Eye (tissue), 1 donor: Measurements from ENCODE around the gene TMTC1.
"Not testable (repeated sequence)": the region's sequence is repeated elsewhere in the genome, so short reads cannot be mapped to it uniquely, and the experiment has no call there.

Experiments
- DNase-seq: peaks from one replicate; pipeline ENCODE4 v3.0.0-alpha.2; 2015

Gene TMTC1

DNA sequence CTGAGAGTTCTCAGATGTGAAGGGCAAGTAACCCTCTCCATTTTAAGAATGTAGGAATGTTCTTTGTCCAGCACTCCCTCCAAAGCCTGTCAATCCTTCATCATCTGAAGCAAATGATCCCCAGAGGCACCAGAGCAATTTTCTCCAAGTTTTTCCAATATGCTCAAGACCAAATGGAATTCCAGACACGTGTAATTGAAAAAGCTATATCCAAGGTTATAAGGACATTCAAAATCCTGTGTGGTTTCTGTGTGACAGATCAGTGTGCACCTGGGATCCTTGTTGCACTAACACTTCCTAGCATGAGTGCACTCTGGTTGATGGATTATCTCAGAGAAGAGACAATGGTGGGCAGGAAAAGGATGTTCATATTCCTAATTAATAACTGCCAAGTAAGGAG lies 220.7 kb downstream of the TMTC1 start:
- peak; percentile 46 for DNase-seq

DNA sequence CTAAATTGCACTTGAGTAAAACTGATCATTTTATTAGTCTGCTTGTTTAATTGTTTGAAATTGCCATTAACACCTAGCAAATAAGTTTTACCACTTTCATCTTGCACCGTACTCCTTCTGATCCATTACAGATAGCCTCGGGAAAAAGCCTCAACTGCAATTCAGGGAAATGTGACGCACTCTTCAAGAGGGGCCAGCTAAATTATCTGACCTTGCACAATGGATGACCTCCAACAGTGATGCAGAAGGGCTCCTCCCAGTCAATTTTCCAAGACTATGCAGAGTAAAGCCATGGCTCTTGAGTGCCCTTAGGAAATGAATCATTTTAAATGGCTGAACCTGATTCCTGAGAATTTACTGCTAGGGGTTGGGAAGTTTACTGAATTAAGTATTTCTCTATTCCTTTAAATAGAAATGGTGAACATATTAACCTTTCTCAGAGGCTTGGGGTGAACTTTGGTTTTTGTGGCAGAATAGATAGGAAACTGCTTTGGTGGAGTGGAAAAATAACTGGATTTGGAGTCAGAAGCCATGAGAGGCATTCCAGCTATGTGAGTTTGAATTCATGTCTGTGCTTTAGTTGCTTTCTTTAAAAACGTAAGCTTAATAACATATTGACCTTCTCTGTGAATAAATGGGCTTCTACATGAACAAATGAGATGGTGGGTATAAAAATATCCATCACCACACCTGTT lies 221.5 kb downstream of the TMTC1 start:
- no peak for DNase-seq

DNA sequence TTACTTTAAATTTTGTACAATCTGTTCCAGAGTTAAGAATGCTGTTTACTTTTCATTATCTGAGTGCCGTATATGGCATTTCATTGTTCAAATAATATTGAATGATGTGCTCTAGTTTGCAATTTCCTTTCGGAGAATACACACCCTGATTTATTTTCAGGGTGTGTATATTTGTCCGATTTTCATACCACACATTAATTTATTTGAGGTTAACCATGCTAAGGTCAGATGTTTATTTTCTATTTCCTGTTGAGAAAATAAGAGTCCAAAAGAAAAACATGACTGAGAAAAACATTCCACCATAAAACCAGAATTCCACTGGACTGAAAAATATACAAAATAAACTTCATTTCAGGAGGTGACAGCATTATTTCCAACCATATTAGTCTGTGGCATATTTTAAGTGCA lies 222.1 kb downstream of the TMTC1 start:
- no peak for DNase-seq

DNA sequence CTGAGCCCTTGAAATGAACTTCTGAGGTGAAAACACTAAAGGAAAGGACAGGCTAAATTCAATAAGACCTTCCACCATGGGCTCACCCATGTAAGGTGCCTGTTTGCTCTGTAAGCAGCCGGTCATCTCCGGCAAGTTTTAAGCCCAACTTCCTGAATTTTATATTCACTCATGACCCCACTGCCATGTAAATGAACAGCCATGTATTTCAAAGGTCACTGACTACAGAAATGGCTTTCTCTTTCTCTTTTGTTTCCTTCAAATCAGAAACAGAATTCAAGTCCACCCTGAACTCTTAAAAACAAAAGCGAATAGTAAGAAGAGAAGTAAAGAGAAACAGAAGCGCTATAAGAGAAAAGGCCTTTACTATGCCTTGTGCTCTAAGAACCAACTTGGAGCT lies 224.5 kb downstream of the TMTC1 start:
- DNase-seq = no peak

DNA sequence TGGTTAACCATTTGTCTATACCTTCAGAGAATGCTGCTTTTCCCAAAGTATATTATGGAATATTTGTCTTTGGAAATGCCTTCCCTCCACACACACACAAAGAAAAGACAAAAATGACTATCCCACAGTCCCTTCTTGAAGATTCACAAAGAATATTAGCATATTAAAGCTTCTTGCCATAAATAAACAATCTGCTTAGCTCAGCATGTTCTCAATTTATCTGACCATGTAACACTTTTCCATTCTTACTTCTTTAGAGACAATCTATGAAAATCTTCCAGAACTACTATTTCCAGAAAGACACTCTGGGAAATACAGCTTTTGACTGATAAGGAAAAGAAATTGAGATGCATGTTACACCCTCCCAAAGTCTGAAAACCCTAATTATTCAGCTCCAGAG lies 227.4 kb downstream of the TMTC1 start:
- DNase-seq = no peak

DNA sequence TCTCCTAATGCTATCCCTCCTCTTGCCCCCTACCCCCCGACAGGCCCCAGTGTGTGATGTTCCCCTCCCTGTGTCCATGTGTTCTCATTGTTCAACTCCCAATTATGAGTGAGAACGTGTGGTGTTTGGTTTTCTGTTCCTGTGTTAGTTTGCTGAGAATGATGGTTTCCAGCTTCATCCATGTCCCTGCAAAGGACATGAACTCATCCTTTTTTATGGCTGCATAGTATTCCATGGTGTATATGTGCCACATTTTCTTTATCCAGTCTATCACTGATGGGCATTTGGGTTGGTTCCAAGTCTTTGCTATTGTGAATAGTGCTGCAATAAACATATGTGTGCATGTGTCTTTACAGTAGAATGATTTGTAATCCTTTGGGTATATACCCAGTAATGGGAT lies 228.3 kb downstream of the TMTC1 start:
- DNase-seq = not testable (repeated sequence)

DNA sequence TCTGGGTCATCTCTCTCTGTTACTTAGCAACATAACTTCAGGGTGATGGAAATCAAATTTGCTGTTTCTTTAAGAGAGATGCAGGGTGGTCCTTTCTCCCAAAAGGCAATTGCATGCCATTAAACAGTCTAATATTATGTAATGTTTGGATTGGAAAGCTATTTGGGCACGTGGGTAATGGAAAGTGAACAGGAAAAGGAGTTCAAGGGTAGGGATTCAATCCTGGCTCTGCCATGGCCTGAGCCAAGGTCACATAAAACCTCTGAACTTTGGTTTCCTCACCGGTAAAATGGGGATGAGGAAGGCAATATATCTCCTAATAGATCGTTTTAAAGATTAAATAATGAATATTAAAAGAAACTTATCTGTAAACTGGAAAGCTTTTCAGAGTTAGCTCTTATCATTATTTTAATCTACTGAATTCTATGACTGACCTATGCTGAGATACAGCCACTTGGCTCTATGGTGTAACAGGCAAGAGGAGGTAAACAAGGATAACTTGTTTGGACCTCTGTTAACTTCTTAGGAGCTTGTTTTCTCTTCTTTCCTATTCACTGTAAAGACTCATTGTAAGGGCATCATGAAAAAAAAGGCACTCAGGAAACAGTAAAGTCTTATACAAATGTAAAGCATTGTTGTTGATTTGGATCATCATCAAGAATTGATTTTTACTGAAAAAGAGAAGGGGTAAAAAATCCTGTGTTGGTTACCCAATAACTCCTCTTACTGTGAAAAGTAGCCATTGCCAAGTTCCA lies 230.6 kb downstream of the TMTC1 start:
- no peak for DNase-seq

DNA sequence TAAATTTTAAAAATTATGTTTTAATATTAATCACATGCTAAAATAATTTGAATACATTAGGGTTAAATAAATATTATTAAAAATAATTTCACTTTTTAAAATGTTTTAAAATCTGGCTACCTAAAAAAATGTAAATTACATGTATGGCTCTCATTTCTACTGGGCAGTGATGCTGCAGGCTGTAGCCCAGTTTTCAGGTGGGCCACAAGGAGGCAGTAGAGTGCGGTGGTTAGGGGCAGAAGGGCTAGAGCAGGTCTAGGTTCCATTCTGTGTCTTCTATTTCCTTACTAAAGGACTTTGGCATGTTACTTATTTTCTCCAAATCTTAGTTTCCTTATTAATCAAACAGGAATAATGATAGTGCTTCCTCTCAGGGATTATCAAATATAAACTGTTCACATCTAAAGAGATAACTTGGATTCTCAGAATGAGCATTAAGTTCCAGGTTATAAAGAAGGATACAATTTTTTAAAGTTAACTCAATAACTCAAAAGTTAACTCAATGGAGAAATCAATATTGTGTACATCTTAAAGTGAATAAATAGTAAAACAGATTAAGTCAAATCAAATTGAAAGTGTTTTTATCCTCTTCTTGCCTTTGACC lies 231.3 kb downstream of the TMTC1 start:
- DNase-seq = peak; percentile 82

DNA sequence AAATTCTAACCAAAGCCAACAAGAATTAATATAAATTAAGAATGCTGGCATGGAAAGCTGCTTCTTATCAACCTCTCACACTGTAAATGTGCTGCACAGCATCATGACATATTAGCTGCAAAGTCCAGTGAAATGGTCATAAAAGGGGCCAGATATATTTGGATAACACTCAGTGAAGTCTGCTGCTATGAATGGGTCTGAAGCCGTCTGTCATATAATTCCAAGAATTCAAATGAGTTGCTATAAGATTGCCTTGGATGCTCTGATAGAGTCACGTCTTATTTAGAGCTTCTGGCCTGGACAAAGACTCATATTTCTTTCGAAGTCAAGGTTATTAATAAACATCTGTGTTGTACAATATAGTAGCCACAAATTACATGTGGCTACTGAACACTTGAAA lies 231.9 kb downstream of the TMTC1 start:
- no peak for DNase-seq

DNA sequence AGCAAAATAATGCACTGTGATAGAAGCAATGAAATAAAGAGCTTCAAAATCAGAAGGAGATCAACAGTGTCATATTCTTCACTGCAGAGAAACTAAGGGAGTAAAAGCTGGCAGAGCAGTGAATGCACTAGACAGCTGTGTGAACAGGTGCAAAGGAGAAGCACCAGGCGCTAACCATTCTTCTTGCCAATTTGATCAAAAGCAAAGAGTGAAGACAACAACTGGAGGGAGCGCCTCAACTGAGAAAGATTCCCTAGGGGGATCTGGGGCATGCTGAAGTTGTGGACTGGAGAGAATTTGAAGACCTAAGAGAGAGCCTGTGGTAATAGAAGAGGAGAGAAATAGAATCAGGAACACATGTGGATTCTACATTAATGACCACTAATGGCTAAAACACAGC lies 235.9 kb downstream of the TMTC1 start:
- no peak for DNase-seq

DNA sequence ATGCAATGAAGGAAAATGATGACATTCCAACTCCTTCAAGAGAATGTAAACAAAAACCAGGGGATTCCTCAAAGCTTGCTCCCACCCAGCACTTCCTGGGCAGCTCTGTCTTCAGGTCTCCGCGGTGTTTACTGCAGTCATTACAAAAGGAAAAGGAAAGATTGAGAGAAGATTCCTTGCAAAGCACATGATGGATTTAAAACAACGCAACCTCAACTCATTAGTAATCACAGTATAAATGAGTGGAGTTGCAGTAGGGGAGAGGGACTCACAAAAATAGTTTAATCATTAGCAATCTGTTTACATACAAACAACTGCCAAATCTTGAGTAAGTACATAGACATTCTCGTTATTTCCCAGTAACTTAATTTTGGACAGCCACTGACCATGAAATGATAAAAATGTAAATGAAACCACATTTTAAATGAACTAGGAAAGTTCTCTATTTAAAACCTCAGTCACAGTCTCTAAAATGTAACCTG lies 236.6 kb downstream of the TMTC1 start:
- DNase-seq = no peak

DNA sequence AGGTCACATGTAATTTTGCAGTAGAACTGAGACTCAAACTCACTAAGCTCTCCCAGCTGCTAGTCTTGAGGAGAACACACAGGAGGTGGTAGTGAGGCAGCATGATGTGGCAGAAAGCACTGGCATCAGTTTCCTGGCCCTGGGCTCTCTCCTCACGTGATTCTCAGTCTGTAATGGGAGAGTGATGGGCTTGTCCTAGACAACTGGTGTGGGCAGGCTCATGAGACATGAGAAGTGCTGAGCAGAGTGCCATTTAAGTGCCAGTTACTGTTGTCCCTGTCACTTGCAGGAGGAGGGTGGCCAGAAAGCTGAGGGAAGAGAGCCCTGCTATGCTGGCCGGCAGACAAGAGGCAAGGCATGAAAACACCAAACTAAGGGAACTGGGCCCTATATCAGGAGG lies 237.7 kb downstream of the TMTC1 start:
- DNase-seq = no peak

DNA sequence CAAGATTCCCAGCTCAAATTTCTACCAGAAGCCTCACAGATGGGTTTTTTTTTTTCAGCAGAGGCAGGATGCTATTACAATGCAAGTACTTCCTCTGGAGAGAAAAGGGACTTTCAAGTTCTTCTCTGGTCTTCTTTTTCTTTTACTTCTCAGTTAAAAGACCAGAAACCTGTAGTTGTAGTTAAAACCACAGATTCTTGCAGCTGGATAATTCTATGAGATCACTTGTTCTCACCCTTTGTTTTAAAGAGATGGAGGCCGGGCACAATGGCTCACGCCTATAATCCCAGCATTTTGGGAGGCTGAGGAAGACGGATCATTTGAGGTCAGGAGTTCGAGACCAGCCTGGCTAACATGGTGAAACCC lies 238.7 kb downstream of the TMTC1 start:
- DNase-seq = no peak

DNA sequence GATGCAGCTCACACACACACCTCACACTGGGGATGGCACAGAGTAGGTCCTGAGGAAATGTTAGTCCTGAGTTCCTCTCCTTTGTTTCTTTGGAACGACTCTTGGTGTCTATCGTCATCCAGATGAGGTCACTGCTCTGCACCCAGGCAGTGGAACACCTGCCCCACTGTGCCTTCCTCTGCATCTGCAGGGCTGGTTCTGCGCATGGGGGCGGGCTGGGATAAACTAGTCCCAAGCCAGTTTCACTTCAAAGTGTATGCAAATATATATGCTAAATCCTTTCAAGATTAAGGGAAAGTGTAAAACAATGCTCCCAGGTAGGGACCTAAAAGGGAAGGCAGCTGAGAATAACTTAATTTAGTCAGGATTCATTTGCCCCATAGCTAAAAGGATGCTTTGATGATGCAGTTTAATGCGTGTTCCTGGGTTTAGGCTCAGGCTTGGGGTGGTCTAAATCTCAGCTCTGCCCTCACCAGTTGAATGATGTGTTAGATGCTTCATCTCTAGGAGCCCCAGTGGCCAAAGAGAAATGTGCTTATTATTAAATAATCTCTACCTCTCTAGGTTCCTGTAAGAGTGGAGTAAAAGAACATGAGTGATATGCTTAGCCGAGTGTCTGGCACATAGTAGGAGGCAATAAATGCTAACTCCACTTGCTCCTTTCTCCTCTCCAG lies 239.2 kb downstream of the TMTC1 start:
- DNase-seq = no peak

DNA sequence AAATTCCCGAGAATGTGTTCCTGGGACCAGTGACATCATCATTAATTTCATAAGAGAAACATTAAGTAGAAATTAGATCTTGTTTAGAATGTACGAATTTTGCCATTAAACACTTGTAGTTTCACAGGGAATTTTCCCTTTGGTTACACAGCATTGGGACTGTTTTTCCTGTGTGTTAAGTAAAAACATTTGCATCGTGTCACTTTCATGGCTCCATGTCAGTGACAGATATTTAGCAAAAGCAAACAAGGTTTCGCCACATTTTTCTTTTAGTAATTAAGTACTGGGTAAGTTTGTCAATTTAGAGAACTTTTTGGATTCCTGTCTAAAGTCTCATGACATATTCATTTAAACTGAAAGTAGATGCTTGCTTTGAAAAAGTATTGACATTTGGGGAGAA lies 240.7 kb downstream of the TMTC1 start:
- DNase-seq = no peak

DNA sequence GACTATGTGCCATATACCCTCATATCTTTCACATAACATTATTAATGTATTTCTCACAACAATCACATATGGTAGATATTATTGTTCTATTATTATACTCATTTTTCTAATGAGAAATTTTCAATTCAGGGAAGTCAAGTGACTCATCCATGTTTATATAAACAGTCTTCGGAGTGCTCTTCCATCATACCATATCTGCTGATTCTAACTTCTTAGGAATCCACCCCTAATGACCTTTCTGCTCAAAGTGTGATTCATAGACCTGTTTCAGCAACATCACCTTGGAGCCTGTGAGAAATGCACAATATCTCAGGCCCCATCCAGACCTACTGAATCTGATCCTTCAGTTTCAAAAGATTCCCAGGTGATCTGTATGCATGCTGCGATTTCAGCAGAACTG lies 246.4 kb downstream of the TMTC1 start:
- no peak for DNase-seq

DNA sequence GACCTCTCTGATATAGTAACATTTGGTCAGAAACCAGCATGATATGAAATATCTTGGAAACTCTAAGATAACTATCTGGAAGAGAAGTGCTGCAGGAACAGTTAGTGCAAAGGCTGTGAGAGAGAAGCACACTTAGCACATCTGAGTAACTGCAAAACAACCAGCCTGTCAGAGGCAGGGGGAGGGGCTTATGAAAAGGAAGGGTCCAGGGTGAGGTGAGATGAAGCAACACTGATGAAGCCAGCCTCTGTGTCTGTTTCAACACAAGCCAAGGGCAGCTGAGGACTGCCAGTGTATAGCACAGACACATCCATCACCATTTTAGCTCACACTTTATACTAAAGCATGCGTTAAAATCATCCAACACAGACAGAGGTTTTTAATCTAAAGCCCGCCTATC lies 248.8 kb downstream of the TMTC1 start:
- peak; percentile 24 for DNase-seq

DNA sequence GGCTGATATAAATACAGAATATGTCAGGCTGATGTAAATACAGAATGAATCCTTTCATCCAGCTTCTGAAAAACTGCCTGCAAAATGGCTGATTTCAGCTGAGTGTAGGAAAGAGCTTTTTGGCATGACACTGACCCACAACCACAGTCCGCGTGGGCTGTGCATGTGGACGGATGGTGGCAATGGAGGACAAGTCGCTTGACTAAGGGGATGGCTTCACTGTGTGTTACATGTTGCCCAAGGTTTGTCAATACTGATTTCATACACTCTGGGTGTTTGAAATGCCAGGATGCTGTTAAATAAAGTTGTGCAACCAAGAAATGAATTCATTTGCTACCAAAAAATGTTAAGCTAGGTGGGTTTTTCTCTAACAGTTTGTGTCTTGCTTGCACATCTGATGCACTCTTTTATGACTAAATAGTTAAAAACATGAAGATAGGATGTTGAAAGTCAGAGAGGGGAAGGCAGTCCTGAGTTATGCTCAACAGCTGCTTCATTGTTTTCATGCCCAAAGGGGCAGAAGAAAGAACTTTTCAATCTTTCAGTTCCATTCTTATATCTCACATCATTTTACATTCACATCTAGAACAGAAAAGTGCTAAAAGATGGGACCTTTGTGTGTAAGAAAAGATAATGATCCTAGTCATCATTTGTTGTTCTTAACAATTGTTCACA lies 249.8 kb downstream of the TMTC1 start:
- DNase-seq = no peak

DNA sequence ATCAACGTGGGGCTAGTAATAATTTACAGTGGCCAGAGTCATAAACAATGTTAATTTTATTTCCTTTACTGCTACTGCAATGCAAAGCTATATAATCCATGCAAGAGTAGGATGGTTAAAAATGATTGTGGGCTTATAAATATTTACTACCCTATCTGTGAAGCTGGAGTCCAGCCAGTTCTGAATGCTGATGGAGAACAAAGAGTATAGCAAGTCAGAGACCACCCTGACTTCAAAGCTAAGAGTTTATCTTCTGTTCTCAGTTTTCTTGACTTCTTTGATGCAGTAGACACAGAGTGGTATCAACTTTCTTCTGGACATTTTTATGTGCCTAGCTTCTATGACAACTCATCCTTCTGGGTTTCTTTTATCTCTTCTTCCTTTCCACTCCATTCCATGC lies 252.3 kb downstream of the TMTC1 start:
- DNase-seq = no peak

DNA sequence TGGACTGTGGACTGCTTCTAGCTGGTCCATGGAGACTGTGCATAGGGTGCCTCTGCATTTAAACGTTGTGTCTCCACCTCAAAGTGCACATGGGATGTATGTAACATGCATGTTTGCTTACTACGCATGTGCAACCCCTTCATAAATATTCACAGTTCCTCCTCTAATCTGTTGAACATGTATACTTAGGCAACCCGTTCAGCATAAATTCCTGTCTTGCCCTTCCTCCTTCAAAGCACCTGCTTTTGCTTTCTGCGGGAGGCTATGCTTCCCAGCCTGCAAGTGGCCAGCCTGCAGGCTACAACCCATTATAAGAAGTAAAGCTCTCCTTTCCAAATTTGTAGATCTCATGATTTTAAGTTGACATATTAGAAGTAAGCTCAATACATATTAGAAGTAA lies 253.3 kb downstream of the TMTC1 start:
- no peak for DNase-seq

DNA sequence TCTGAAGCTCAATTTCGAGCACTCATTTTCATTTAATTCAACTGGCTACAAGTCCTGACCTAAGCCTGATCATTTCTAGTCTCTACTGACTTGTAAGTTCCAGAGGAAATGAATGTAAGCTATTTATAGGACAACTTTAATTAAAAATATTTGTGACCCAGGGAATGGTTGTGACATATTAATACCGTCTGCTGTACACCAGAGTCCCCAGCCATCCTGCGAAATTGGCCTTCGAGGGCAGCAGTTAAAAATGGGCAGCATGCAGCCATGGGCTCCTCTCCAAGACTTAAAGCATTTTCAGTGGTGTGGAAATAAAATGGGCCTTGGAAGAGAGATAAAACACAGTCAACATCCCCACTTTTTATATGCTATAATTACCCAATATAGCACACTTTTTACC lies 255.6 kb downstream of the TMTC1 start:
- no peak for DNase-seq

DNA sequence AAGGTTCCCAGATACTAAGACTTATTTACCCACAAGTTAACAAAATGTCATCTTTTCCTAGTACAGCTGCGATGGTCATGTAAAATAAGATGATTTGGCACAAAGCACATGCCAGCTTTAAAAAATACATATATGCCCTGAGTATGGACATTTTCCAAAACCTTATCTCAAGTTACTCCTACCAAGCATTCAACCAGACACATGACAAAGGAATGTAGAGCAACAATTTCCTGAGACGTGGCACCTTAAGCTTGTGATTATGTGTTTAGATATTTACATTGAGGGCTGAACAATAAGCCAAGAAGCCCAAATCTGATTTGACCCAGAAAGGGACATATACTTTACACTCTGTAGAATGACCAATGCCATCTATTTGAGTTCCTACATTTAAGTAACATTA lies 261.8 kb downstream of the TMTC1 start:
- DNase-seq = no peak

DNA sequence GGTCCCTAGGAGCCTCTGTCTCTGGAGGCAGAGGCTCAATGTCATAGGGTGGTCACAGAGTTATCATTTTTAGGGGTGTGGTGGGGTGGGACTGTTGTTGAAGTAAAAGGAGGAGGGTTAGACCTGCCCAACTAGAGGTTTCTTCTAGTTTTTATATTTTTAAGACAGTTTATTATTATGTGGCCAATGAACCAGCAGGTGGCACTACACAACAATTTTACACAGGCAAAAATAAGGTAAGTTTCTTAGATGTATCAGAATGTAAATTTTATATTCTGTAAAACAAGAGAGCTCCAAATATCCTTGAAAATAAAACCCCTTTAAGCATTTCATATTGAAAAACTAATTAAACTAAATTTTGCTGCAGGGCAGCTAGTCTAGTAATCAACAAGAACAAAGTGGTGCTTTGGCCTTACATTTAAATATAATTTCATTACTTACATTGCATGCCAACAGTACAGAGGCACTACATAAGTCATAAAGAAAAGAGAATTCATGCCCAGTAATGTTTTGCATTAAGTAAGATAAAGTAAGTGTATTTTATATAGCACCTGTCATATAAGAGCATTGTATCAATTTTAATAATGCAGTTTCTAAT lies 264.1 kb downstream of the TMTC1 start:
- DNase-seq = peak; percentile 77
